SJCRH30 (cell line): Measurements from ENCODE around the gene RHBDL3. TPM values are rescaled to one million over a fixed set of nuclear protein-coding genes. Genes with fewer than 3 reads are reported as not detected.

Experiments used
- DNase-seq, 2 experiments: peaks; one replicate each; pipeline ENCODE4 v3.0.0-alpha.2; 2015 to 2020
- H3K27ac ChIP-seq: fragments of 250-450 bp; sonication (Bioruptor Pico); 2 replicates; pipeline ENCODE4 v1.5.1; 2020; ENCODE audit warnings: mild to moderate bottlenecking, moderate library complexity
- H3K27me3 ChIP-seq: fragments of 250-450 bp; sonication (Bioruptor Pico); 2 replicates; pipeline ENCODE4 v1.5.1; 2020; ENCODE audit warnings: mild to moderate bottlenecking, moderate library complexity
- H3K36me3 ChIP-seq: fragments of 250-450 bp; sonication (Bioruptor Pico); 2 replicates; pipeline ENCODE4 v1.5.1; 2020; ENCODE audit warnings: mild to moderate bottlenecking, moderate library complexity
- H3K4me1 ChIP-seq: fragments of 250-450 bp; sonication (Bioruptor Pico); 2 replicates; pipeline ENCODE4 v1.5.1; 2020; ENCODE audit warnings: mild to moderate bottlenecking, moderate library complexity
- H3K4me3 ChIP-seq: fragments of 250-450 bp; sonication (Bioruptor Pico); 2 replicates; pipeline ENCODE4 v1.5.1; 2020; ENCODE audit warnings: mild to moderate bottlenecking, moderate library complexity
- H3K9me3 ChIP-seq: fragments of 250-450 bp; sonication (Bioruptor Pico); replicated peaks from 2 replicates; pipeline ENCODE4 v1.5.1; 2020; ENCODE audit warnings: mild to moderate bottlenecking, moderate library complexity
- total RNA-seq: library from RNA; depleted of rRNA; stranded (reverse); fragments of >200 nt; shearing (Covaris generic); gene quantifications from 2 replicates; pipeline ENCODE4 v1.2.3, GENCODE V29; 2014; rRNA removed

RHBDL3 gene
- not detected in 2 replicates for total RNA-seq

- DNase-seq: no peak
Observed at GRCh38 chr17:32265192-32265923, at the start of gene RHBDL3. RHBDL3 (plus strand) TSS chr17:32265832; CDS start chr17:32266190, 358 bp downstream.

GRCh38 chr17:32222621-32223020, 43.0 kb upstream of the RHBDL3 start:
- Histone ChIP-seq H3K9me3 (no peaks in the 10 kb centered on the region), H3K4me3 (no peak overlapping the region), H3K36me3 (no peaks in the 10 kb centered on the region), H3K27ac (no peak overlapping the region), H3K4me1 (no peaks in the 10 kb centered on the region), H3K27me3 (no peaks in the 10 kb centered on the region)
- no peak for DNase-seq

More at GRCh38 chr17:32265192-32265923, at the start of gene RHBDL3:
- H3K9me3 ChIP-seq: no peaks in the 10 kb centered on the region
- H3K4me3 ChIP-seq: peak within 1 kb of the TSS; percentile 29
- H3K36me3 ChIP-seq: no peaks in the 10 kb centered on the region
- peaks cover 7% of the 10 kb centered on the region for H3K4me1 ChIP-seq
- H3K27me3 ChIP-seq: peaks cover 38% of the 10 kb centered on the region
- H3K27ac ChIP-seq: no peak within 1 kb of the TSS

- no peaks in the 10 kb centered on the region for H3K27me3 ChIP-seq
- H3K36me3 ChIP-seq: no peaks in the 10 kb centered on the region
- H3K9me3 ChIP-seq: no peaks in the 10 kb centered on the region
- no peak for DNase-seq
- no peak overlapping the region for H3K27ac ChIP-seq
- no peak overlapping the region for H3K4me3 ChIP-seq
- no peaks in the 10 kb centered on the region for H3K4me1 ChIP-seq
Observed at GRCh38 chr17:32223703-32224102, 41.9 kb upstream of the RHBDL3 start.

GRCh38 chr17:32226886-32227285, 38.7 kb upstream of the RHBDL3 start:
- no peaks in the 10 kb centered on the region for H3K9me3 ChIP-seq
- H3K4me3 ChIP-seq: no peak overlapping the region
- no peaks in the 10 kb centered on the region for H3K36me3 ChIP-seq
- no peak for DNase-seq
- H3K27me3 ChIP-seq: no peaks in the 10 kb centered on the region
- H3K4me1 ChIP-seq: no peaks in the 10 kb centered on the region
- no peak overlapping the region for H3K27ac ChIP-seq

- Histone ChIP-seq H3K4me3 (no peak overlapping the region), H3K27ac (no peak overlapping the region), H3K9me3 (no peaks in the 10 kb centered on the region), H3K4me1 (no peaks in the 10 kb centered on the region), H3K27me3 (no peaks in the 10 kb centered on the region), H3K36me3 (no peaks in the 10 kb centered on the region)
- no peak for DNase-seq
Observed at GRCh38 chr17:32227910-32228309, 37.7 kb upstream of the RHBDL3 start.

- Histone ChIP-seq H3K9me3 (no peaks in the 10 kb centered on the region), H3K36me3 (no peaks in the 10 kb centered on the region), H3K27ac (no peak overlapping the region), H3K4me1 (no peaks in the 10 kb centered on the region), H3K4me3 (no peak overlapping the region), H3K27me3 (no peaks in the 10 kb centered on the region)
- no peak for DNase-seq
Observed at GRCh38 chr17:32235588-32235987, 30.0 kb upstream of the RHBDL3 start.

- Histone ChIP-seq H3K36me3 (no peaks in the 10 kb centered on the region), H3K9me3 (no peaks in the 10 kb centered on the region), H3K27ac (no peak overlapping the region), H3K4me1 (no peaks in the 10 kb centered on the region), H3K4me3 (no peak overlapping the region), H3K27me3 (peaks cover 4% of the 10 kb centered on the region; the same call in 1 of the 2 replicates)
- DNase-seq: no peak
Observed at GRCh38 chr17:32239456-32239855, 26.2 kb upstream of the RHBDL3 start.

GRCh38 chr17:32240750-32241149, 24.9 kb upstream of the RHBDL3 start:
- H3K27me3 ChIP-seq: peaks cover 4% of the 10 kb centered on the region; the same call in 1 of the 2 replicates
- H3K4me1 ChIP-seq: no peaks in the 10 kb centered on the region
- DNase-seq: peak; percentile 32 to 53
- H3K36me3 ChIP-seq: no peaks in the 10 kb centered on the region
- no peaks in the 10 kb centered on the region for H3K9me3 ChIP-seq
- H3K4me3 ChIP-seq: no peak overlapping the region
- H3K27ac ChIP-seq: no peak overlapping the region

- Histone ChIP-seq H3K4me1 (no peaks in the 10 kb centered on the region), H3K36me3 (no peaks in the 10 kb centered on the region), H3K27me3 (peaks cover 4% of the 10 kb centered on the region; the same call in 1 of the 2 replicates), H3K27ac (no peak overlapping the region), H3K4me3 (no peak overlapping the region), H3K9me3 (no peaks in the 10 kb centered on the region)
- no peak for DNase-seq
Observed at GRCh38 chr17:32241640-32242039, 24.0 kb upstream of the RHBDL3 start.

- Histone ChIP-seq H3K9me3 (no peaks in the 10 kb centered on the region), H3K27me3 (no peaks in the 10 kb centered on the region), H3K4me3 (no peak overlapping the region), H3K36me3 (no peaks in the 10 kb centered on the region), H3K27ac (no peak overlapping the region), H3K4me1 (no peaks in the 10 kb centered on the region)
- no peak for DNase-seq
Observed at GRCh38 chr17:32249475-32249874, 16.2 kb upstream of the RHBDL3 start.

- H3K9me3 ChIP-seq: no peaks in the 10 kb centered on the region
- no peak overlapping the region for H3K27ac ChIP-seq
- peak; percentile 70 to 90 for DNase-seq
- no peak overlapping the region for H3K4me3 ChIP-seq
- H3K4me1 ChIP-seq: no peaks in the 10 kb centered on the region
- H3K36me3 ChIP-seq: no peaks in the 10 kb centered on the region
- H3K27me3 ChIP-seq: no peaks in the 10 kb centered on the region; the same call in 1 of the 2 replicates
Observed at GRCh38 chr17:32253117-32253611, 12.5 kb upstream of the RHBDL3 start.

GRCh38 chr17:32256012-32256700, 9.5 kb upstream of the RHBDL3 start:
- no peaks in the 10 kb centered on the region for H3K9me3 ChIP-seq
- peaks cover 6% of the 10 kb centered on the region; the same call in 1 of the 2 replicates for H3K27me3 ChIP-seq
- no peak overlapping the region for H3K4me3 ChIP-seq
- H3K27ac ChIP-seq: no peak overlapping the region
- DNase-seq: no peak
- no peaks in the 10 kb centered on the region for H3K4me1 ChIP-seq
- H3K36me3 ChIP-seq: no peaks in the 10 kb centered on the region

GRCh38 chr17:32256701-32257019, 9.0 kb upstream of the RHBDL3 start:
- Histone ChIP-seq H3K27me3 (peaks cover 6% of the 10 kb centered on the region; the same call in 1 of the 2 replicates), H3K36me3 (no peaks in the 10 kb centered on the region), H3K4me1 (no peaks in the 10 kb centered on the region), H3K9me3 (no peaks in the 10 kb centered on the region), H3K27ac (no peak overlapping the region), H3K4me3 (no peak overlapping the region)
- no peak for DNase-seq

- Histone ChIP-seq H3K27ac (no peak overlapping the region), H3K4me1 (no peaks in the 10 kb centered on the region), H3K4me3 (no peak overlapping the region), H3K36me3 (no peaks in the 10 kb centered on the region), H3K9me3 (no peaks in the 10 kb centered on the region), H3K27me3 (peaks cover 8% of the 10 kb centered on the region; the same call in 1 of the 2 replicates)
- DNase-seq: no peak
Observed at GRCh38 chr17:32258383-32259140, 7.1 kb upstream of the RHBDL3 start.

GRCh38 chr17:32259586-32259985, 6.0 kb upstream of the RHBDL3 start:
- DNase-seq: no peak
- H3K27me3 ChIP-seq: peaks cover 13% of the 10 kb centered on the region; the same call in 1 of the 2 replicates
- H3K4me3 ChIP-seq: no peak overlapping the region
- no peaks in the 10 kb centered on the region for H3K9me3 ChIP-seq
- no peaks in the 10 kb centered on the region for H3K36me3 ChIP-seq
- H3K27ac ChIP-seq: no peak overlapping the region
- H3K4me1 ChIP-seq: no peaks in the 10 kb centered on the region
